ENCODE measurements around the gene RNF39. TPM values are rescaled to one million over a fixed set of nuclear protein-coding genes. Genes with fewer than 3 reads are reported as not detected.

Gene RNF39
- total RNA-seq, 4 donors from 2014 or later: not detected

GRCh38 chr6:30113841-30114240 lies 38.3 kb upstream of the RNF39 start:
- no peak for ATAC-seq
- intact Hi-C loops (cut with DNase I; ENCODE audit: low total_unique reads): no loop called here
- no peak for DNase-seq
- H3K4me1 ChIP-seq: no peaks in the 10 kb centered on the region
- H3K36me3 ChIP-seq: no peaks in the 10 kb centered on the region
- H3K9me3 ChIP-seq: no peaks in the 10 kb centered on the region
- in situ Hi-C loops (cut with MboI; ENCODE audit: low sequenced_read_pairs in 4 of 4): no loop called here
- TF ChIP-seq CTCF (IDR thresholded peaks at IDR 0.05 in 4 of 5, conservative IDR thresholded peaks at IDR 0.05 in 1 of 5) (no peak), POLR2A (IDR thresholded peaks at IDR 0.05) (no peak)
- H3K4me3 ChIP-seq: no peak overlapping the region
- peaks cover 24 to 31% (median 26%) of the 10 kb centered on the region in 3 donors for H3K27me3 ChIP-seq
- H3K27ac ChIP-seq: no peak overlapping the region

GRCh38 chr6:30113003-30113759 lies 37.6 kb upstream of the RNF39 start, which contains the start of gene TRIM31:
TRIM31 (minus strand) TSS chr6:30113090; CDS start chr6:30112805, 285 bp downstream.
- in situ Hi-C loops (cut with MboI; ENCODE audit: low sequenced_read_pairs in 4 of 4) (no loop called here), intact Hi-C loops (cut with DNase I; ENCODE audit: low total_unique reads) (no loop called here)
- Histone ChIP-seq H3K9me3 (no peaks in the 10 kb centered on the region), H3K4me3 (no peak within 1 kb of the TSS), H3K27ac (no peak within 1 kb of the TSS), H3K27me3 (peaks cover 24 to 31% (median 26%) of the 10 kb centered on the region in 3 donors), H3K4me1 (no peaks in the 10 kb centered on the region), H3K36me3 (no peaks in the 10 kb centered on the region)
- ATAC-seq (no peak), DNase-seq (no peak)
- TF ChIP-seq CTCF (IDR thresholded peaks at IDR 0.05 in 4 of 5, conservative IDR thresholded peaks at IDR 0.05 in 1 of 5): no peak
- no peak for TF ChIP-seq POLR2A (IDR thresholded peaks at IDR 0.05)

- DNase-seq: no peak
- Histone ChIP-seq H3K27ac (no peak overlapping the region), H3K9me3 (no peaks in the 10 kb centered on the region), H3K27me3 (peaks cover 24 to 31% (median 31%) of the 10 kb centered on the region in 3 donors), H3K4me1 (no peaks in the 10 kb centered on the region), H3K4me3 (no peak overlapping the region), H3K36me3 (no peaks in the 10 kb centered on the region)
- in situ Hi-C loops (cut with MboI; ENCODE audit: low sequenced_read_pairs in 4 of 4): no loop called here
- intact Hi-C loops (cut with DNase I; ENCODE audit: low total_unique reads): no loop called here
- TF ChIP-seq POLR2A (IDR thresholded peaks at IDR 0.05): no peak
- no peak for TF ChIP-seq CTCF (IDR thresholded peaks at IDR 0.05 in 4 of 5, conservative IDR thresholded peaks at IDR 0.05 in 1 of 5)
- ATAC-seq: no peak
Observed at GRCh38 chr6:30112402-30112994, 36.9 kb upstream of the RNF39 start.

GRCh38 chr6:30111266-30111856 lies 35.8 kb upstream of the RNF39 start:
- no peaks in the 10 kb centered on the region for H3K4me1 ChIP-seq
- no peak overlapping the region for H3K4me3 ChIP-seq
- H3K9me3 ChIP-seq: no peaks in the 10 kb centered on the region
- no peaks in the 10 kb centered on the region for H3K36me3 ChIP-seq
- H3K27me3 ChIP-seq: peaks cover 24 to 34% (median 32%) of the 10 kb centered on the region in 3 donors
- TF ChIP-seq POLR2A (IDR thresholded peaks at IDR 0.05) (no peak), CTCF (IDR thresholded peaks at IDR 0.05 in 4 of 5, conservative IDR thresholded peaks at IDR 0.05 in 1 of 5) (no peak)
- intact Hi-C loops (cut with DNase I; ENCODE audit: low total_unique reads): no loop called here
- ATAC-seq (no peak), DNase-seq (no peak)
- in situ Hi-C loops (cut with MboI; ENCODE audit: low sequenced_read_pairs in 4 of 4): no loop called here
- H3K27ac ChIP-seq: no peak overlapping the region
